ENCODE results near the gene CEBPE.

The CEBPE gene

DNA sequence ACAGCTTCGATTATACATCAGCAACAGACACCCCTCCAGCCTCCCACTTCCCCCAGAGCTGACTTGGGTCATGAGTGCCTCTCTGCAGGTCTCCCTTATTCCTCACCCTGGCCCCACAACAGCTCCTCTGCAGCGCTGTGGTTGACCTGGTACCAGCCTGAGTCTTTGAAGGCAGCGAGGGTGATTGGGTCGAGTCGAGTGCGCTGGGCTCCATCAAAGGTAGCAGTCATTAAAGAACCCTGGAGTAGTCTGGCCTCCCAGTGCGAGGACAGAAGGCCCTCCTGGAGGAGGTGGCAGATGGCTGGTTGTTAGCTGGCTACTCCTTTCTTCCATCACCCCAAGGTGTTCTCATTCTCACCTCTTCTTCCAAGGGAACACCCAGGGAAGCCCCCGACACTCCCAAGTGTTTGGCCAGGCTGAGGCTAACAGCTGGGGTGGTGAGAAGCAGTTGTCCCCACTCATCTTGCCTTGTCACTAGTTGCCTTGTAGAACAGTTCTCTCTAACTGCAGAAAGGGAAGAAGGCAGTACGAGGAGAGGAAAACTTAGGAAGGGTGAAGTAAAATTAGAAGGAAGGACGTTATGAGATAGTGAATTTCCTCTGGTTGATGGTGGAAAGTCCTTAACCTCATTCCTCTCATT lies 16.9 kb downstream of the CEBPE start:
- DNase-seq, result no peak

DNA sequence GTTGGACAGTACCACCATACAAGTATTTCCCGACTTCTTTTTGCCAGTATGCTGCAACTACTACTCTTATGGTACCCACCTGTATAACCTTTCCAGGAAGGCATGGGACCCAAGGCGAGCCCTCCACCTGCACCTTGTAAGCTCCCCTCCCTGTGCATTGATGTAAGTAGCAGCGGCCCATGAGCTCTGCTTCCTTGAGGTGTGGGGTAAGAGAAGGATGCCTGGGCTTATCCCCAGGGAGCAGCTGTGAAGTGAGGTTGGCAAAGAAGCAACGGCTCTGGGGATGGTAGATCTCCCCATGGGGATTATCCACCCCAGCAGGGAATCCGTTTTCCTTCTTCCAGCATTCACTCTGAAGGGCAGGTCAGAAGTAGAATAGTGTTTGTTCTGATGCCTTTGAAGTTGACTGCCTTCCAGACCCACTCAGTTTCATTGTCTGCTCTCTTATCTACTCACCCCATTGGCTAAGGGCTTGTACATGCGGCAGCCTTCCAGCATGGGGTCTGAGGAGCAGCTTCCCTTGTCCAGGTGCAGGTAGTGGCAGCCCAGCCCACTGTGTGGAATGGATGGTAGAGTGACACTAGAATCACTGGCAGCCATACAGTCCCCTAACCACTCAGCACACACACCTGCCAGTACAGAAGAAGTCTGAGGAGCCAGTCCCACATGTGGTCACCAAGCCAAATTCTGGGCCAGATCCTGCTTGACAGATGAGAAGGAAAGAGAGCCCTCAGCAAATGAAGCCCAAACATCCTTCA lies 17.7 kb downstream of the CEBPE start:
- peak; percentile 17 for DNase-seq

- no peak for DNase-seq
Measured at GRCh38 chr14:23099212-23099861, 19.7 kb downstream of the CEBPE start.

- DNase-seq, result no peak
Measured at GRCh38 chr14:23097786-23098185, 21.3 kb downstream of the CEBPE start.

- no peak for DNase-seq
Measured at GRCh38 chr14:23095196-23096108, 23.6 kb downstream of the CEBPE start, which contains the start of gene C14orf119. Gene C14orf119 (plus strand): TSS chr14:23095505. CDS start chr14:23097659, 2,154 bp downstream.

DNA sequence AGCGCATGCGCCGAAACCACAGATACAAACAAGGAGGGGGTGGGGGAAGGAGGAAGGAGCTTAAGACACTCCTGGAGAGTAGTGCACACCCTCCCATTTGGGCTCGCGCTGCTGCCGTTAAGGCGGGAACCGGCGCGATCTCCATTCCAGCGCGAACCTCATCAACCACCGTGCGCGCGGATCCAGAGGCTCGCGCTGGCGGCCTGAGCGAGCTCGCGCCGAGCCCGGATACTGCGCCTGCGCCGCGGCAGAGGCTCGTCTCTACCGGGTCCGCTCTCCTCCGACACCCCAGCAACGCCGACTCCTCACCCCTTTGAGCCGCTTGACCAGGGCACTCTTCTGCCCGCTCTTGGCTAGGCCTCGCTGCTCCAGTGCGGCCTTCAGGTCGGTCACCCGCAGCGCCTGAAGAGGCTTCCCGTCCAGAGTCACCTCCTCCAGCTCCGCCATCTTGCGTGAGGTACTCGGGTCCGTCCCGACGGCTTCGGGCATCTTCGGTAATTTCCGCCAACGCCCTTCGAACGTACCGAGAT lies 24.3 kb downstream of the CEBPE start, which contains the start of gene ACIN1:
Gene ACIN1 (minus strand): TSS at position 471 of the 530 bp plus-strand sequence. CDS start 24 bp downstream, at position 447.
- DNase-seq, result no peak

DNA sequence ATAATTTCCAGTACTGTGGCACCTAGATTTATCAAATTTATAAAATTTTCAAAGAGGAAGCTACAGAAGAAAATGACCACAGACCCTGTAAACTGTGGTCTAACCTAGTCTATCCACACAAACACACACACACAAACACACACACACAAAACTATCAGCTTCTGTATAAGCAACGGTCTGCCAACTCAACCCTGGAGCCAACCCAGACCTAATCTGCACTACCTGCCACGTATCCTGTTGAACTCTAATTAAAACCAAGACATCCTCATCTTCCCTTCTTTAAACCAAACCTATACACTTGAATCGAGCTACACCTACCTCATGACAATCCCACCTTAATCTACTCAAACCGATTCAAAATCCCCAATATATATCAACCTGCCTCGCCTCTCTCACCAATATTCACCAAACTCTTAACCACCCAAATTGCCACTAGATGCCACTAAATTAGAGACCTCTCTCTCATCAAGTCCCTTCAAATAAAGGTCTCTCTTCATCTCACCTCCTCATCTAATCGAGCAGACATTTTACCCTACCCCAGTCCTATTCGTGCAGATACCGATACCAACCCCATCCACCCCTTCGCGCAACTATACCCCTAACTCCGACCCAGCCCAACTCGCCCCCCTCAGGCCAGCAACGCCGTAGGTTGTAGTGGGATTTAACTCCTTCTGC lies 24.9 kb downstream of the CEBPE start:
- DNase-seq, result no peak

DNA sequence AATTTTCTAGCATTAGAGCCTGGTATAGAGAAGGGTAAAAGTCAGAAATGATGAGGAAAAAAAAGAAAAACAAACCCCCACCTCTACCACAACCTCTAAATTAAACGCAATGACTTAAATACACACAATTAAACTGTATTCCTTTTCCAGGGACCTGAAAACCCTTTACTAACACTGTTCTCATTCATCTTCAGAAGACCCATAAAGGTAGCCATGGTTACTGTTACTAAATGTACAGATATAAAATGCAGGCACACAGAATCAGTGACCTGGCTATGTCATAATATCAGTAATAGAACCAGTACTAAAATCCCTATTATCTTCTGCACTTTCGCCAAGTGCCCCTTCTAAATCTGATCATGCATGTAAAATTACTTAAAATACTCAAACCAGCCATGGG lies 25.5 kb downstream of the CEBPE start:
- no peak for DNase-seq

GRCh38 chr14:23093104-23093503 lies 26.0 kb downstream of the CEBPE start:
- DNase-seq, result no peak

DNA sequence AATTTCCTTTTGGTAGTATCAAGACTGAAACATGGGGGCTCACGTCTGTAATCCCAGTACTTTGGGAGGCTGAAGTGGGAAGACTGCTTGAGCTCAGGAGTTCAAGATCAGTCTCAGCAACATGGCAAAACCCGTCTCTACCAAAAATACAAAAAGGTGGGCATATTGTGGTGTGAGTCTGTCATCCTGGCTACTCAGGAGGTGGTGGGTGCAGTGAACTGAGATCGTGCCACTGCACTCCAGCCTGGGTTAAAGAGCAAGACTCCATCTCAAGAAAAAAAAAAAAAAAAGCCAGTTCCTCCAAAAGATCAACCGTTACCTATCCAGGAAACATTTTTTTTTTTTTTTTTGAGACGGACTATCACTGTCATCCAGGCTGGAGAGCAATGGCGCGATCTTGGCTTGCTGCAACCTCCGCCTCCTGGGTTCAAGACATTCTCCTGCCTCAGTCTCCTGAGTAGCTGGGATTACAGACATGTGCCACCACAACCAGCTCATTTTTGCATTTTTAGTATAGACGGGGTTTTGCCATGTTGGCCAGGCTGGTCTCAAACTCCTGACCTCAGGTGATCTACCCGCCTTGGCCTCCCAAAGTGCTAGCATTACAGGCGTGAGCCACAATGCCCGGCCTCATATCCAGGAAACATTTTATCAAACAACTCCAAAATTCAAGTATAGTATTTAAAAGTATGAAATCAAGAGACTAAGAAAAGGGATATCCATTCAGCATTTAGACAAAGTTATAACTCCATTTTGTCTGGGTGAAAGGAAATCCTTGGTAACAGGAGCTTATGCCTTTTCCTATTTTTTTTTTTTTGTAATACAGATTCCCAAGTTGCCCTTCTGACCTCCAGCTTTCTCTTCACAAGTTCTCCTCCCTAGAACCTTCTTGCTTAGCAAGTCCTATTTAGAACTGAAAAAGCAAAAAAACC lies 27.5 kb downstream of the CEBPE start:
- DNase-seq, result no peak

- no peak for DNase-seq
Measured at GRCh38 chr14:23090254-23090636, 28.8 kb downstream of the CEBPE start.

GRCh38 chr14:23089498-23090253 lies 29.4 kb downstream of the CEBPE start:
- no peak for DNase-seq

DNA sequence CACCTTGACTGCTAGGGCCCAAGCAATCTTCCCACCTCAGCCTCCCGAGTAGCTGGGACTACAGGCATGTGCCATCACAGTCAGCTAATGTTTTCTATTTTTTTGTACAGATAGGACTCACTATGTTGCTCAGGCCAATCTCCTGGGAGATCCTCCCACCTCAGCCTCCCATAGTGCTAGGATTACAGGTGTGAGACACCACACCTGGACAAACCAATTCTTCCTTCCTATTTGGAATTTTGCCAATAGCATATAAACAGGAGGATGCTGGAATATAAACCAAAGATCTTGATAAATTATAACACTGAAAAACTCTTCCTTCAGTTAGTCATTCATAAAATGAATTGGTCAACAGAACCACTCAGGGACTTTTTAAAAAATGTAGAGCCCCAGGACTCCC lies 32.5 kb downstream of the CEBPE start:
- DNase-seq, result no peak

- no peak for DNase-seq
Measured at GRCh38 chr14:23085458-23085857, 33.6 kb downstream of the CEBPE start.

DNA sequence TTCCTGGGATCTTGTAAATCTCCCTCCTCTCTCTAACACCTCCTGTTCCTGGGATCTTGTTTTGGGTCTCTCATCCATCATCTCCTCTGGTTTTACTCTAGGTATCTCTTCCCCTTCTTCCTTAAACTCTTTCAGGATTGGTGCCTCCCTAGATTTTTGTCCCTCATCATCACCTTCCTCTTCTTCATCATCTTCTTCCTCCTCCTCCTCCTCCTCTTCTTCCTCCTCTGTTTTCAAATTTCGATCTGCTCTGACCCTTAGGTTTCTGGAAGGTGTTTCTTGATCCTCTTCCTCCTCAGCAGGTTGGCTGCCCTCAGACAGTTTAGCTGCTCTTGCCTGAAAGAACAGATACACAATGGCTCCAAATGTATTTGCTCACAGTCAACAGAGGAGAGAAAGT lies 38.6 kb downstream of the CEBPE start:
- no peak for DNase-seq

- DNase-seq, result no peak
Measured at GRCh38 chr14:23079716-23080115, 39.3 kb downstream of the CEBPE start.

DNA sequence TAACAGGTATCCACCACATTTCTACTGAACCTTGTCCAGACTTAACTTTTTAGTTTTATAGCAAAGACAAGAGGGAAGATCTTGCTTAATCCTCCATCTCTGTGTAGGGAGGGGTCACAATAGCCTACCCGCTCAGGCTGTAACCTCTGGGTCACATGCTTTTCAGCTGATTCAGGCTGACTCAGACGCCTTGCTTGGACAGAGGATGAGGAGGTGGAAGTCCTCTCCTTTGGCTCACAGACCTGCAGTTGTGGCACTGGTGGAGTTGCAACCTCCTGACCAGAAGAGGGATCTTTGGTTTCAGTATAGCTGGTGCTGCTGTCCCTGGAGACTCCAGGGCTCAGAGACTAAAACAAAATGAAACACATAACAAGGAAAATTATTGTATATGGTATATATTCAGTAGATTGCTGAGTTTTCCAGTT lies 40.4 kb downstream of the CEBPE start:
- no peak for DNase-seq

DNA sequence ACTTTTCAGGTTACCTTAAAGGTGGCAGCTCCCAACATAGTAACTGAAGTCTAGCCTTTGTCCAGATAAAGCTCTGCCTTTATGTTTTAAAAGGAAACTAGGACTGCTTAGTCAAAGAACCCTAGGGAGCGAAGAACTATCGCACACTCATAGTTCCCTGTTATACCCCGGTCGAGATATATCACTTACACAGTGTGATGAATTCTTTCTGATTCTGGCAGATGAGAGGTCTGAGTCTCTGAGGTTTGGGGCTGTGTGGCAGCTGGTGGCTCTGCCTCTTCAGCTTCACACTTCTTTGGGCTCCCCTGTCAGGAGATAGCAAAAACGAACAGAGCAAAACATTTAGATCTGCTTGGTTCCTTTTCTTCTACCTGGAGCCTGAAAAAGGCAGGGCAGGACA lies 41.1 kb downstream of the CEBPE start:
- no peak for DNase-seq

DNA sequence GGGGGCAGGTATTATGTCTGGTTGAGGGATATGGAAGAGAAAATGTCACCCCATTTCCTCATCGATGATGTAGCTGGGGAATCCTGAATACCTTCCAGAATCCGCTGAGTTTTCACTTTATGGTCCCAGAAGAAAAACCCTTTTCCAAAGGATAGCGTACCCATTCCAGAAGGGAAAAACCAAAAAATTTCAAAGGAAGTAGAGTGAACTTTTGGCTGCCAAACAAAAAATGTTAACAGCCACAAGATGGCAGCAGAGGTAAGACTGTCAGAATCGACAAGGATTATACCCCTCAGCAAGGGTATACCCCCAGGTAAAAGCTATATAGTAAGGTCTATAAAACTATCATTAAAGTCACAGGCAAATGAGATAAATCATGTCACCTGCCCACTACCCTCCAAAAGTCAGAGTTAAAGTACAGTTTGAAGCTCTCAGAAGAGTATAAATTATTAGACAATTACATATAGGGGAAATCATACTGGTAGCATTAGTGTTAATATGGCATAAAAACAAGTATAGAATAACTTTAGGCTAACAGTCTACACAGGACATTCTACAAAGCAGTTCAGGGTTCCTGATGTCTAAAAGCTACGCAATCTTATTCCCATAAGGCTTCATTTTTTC lies 42.2 kb downstream of the CEBPE start:
- DNase-seq, result no peak

DNA sequence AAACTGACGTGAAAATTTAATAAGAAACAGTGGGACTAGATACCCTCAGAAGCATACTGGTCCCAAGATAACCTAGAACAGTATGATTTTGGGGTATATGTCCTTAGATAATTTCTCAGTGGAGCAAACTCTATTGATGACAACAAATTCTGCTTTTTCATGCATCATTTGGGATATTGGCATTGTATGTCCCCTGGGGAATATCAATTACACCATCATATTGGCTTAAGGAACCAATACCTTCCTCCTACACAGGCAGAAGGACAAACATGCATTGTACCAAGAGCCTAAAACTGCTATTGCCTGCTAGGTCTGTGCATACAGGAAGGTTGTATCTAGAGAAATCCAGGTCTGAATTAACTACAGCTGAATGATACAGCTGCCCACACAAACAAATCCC lies 44.1 kb downstream of the CEBPE start:
- no peak for DNase-seq

All from DMS79 (cell line).